ES-I3 (cell line): Measurements from ENCODE around the gene RBP4.

Experiments
- H3K36me3 ChIP-seq: 2 replicates; pipeline ENCODE4 v1.6.1; 2013; ENCODE audit warnings: mild to moderate bottlenecking, low read length, control low read depth, moderate library complexity; ENCODE audit not compliant: insufficient read depth
- H3K4me1 ChIP-seq: 2 replicates; pipeline ENCODE4 v1.6.1; 2013; ENCODE audit warnings: mild to moderate bottlenecking, control low read depth, low read length; ENCODE audit not compliant: insufficient read depth
- H3K9ac ChIP-seq: 2 replicates; pipeline ENCODE4 v1.6.1; 2013; ENCODE audit warnings: low read depth, mild to moderate bottlenecking, low read length, moderate library complexity
- H3K9me3 ChIP-seq: 2 replicates; pipeline ENCODE4 v1.6.1; 2013; ENCODE audit warnings: mild to moderate bottlenecking, low read length, moderate library complexity; ENCODE audit not compliant: control insufficient read depth, insufficient read depth

The RBP4 gene

GRCh38 chr10:93603023-93603422, 2.0 kb upstream of the RBP4 start:
- H3K9me3 ChIP-seq, result no peaks in the 10 kb centered on the region
- H3K36me3 ChIP-seq, result no peaks in the 10 kb centered on the region
- no peak overlapping the region for H3K9ac ChIP-seq
- H3K4me1 ChIP-seq, result no peaks in the 10 kb centered on the region

- no peaks in the 10 kb centered on the region for H3K4me1 ChIP-seq
- H3K9me3 ChIP-seq, result no peaks in the 10 kb centered on the region
- H3K9ac ChIP-seq, result peak overlapping the region; percentile 51; the same call in 1 of the 2 replicates
- no peaks in the 10 kb centered on the region for H3K36me3 ChIP-seq
These were observed 733 bp upstream of the RBP4 start for GRCh38 chr10:93601774-93602162.

DNA sequence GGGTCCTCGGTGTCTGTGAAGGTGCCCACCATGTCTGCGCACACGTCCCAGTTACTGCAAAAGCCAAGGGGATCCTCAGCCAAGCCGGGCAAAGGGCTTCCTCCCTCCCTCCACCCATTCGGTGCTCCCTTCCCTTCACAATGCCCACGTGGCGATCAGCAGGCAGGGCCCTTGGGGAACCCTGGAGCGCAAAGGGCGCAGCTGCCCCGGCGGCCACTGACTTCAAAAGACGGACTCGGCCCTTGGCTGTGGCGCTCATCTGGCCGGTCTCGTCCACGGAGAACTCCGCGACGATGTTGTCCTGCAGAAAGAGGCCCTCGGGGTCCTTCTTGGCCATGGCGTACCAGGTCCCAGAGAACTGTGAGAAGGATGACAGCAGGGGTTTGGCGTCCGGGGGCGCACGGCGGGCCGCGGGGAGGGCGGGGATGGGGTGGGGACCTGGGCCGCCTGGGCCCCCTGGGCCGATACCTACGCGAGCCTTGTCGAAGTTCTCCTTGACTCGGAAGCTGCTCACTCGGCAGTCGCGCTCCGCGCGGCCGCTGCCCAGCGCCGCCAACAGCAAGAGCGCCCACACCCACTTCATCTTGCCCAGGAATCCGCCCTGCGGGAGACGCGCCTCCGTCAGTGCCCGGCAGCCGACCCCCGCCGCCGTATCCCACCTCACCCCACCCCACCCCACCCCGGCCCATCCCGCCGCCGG, 439 bp downstream of the RBP4 start:
- Histone ChIP-seq H3K9me3 (no peaks in the 10 kb centered on the region), H3K9ac (peak overlapping the region; percentile 51; the same call in 1 of the 2 replicates), H3K4me1 (no peaks in the 10 kb centered on the region), H3K36me3 (no peaks in the 10 kb centered on the region)

DNA sequence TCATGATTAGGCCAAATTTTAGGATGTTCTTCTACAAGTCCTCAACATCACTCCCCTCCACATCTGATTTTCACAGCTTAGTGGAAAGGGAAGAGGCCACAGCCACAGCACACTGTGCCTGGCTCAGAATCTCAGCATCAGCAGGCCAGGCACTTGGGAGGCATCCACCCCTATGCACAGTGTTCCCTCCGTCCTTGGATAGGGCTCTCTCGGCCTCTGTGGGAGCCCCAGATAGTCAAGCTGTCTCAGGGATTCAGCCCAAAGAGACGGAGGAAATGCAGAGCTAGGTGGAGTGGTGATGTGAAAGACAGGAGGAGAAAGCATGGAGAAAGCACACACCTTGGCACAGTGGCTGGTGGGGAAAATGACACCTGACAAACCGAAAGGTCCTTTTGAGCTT, 1.3 kb downstream of the RBP4 start:
- Histone ChIP-seq H3K4me1 (no peaks in the 10 kb centered on the region), H3K36me3 (no peaks in the 10 kb centered on the region), H3K9ac (no peak overlapping the region), H3K9me3 (no peaks in the 10 kb centered on the region)

DNA sequence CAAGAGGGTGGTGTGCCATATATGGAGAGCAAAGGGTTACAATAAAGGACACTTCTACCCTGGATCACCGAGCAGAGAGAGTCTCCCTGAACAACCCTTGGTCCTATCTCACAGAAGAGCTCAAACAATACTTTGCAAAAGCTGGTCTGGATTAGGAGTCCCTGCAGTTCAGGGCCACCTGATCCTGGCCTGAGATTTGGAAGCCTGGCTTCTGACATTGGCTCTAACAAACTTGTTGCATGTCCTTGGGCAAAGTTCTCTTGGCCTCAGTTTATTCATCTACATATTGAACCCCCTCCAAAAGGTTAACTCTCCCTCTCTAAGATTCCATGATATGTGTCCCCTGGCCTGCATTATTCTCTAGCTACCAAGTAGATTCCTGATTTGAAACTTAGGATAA, 1.7 kb downstream of the RBP4 start:
- Histone ChIP-seq H3K36me3 (no peaks in the 10 kb centered on the region), H3K9ac (no peak overlapping the region), H3K9me3 (no peaks in the 10 kb centered on the region), H3K4me1 (no peaks in the 10 kb centered on the region)

DNA sequence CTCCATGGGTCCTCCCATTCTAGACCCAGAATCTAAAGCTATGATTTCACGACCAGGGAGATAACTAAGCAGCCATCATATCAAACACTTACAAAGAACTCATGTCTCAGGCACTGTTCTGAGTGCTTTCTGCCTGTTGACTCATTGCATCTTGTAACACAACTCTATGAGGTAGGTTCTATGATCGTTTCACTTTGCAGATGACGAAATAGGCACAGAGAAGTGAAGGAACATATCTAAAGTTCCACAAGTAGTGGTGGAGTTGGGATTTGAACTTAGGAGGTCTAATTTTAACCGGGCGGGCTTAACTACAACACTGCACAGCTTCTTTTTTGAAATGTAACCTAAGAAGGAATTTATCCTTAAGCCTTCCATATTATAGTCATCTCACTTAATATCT, 2.9 kb downstream of the RBP4 start:
- H3K36me3 ChIP-seq, result no peaks in the 10 kb centered on the region
- no peak overlapping the region for H3K9ac ChIP-seq
- no peaks in the 10 kb centered on the region for H3K4me1 ChIP-seq
- H3K9me3 ChIP-seq, result no peaks in the 10 kb centered on the region

GRCh38 chr10:93597075-93597599, 3.9 kb downstream of the RBP4 start:
- Histone ChIP-seq H3K9me3 (no peaks in the 10 kb centered on the region), H3K9ac (no peak overlapping the region), H3K36me3 (no peaks in the 10 kb centered on the region), H3K4me1 (no peaks in the 10 kb centered on the region)

GRCh38 chr10:93596539-93596938, 4.5 kb downstream of the RBP4 start:
- Histone ChIP-seq H3K9ac (no peak overlapping the region), H3K36me3 (no peaks in the 10 kb centered on the region), H3K4me1 (peaks cover 5% of the 10 kb centered on the region)

GRCh38 chr10:93595378-93596161, 5.5 kb downstream of the RBP4 start:
- no peak overlapping the region for H3K9ac ChIP-seq
- no peaks in the 10 kb centered on the region for H3K36me3 ChIP-seq
- no peaks in the 10 kb centered on the region for H3K9me3 ChIP-seq
- H3K4me1 ChIP-seq, result peaks cover 6% of the 10 kb centered on the region

More at GRCh38 chr10:93596539-93596938, 4.5 kb downstream of the RBP4 start:
- no peaks in the 10 kb centered on the region for H3K9me3 ChIP-seq

- no peaks in the 10 kb centered on the region for H3K9me3 ChIP-seq
- H3K9ac ChIP-seq, result no peak overlapping the region
- no peaks in the 10 kb centered on the region for H3K36me3 ChIP-seq
- peaks cover 6% of the 10 kb centered on the region for H3K4me1 ChIP-seq
These were observed 6.5 kb downstream of the RBP4 start for GRCh38 chr10:93594518-93594917.

- Histone ChIP-seq H3K9me3 (no peaks in the 10 kb centered on the region), H3K4me1 (peaks cover 6% of the 10 kb centered on the region), H3K36me3 (no peaks in the 10 kb centered on the region), H3K9ac (no peak overlapping the region)
These were observed 7.3 kb downstream of the RBP4 start for GRCh38 chr10:93593749-93594148.

DNA sequence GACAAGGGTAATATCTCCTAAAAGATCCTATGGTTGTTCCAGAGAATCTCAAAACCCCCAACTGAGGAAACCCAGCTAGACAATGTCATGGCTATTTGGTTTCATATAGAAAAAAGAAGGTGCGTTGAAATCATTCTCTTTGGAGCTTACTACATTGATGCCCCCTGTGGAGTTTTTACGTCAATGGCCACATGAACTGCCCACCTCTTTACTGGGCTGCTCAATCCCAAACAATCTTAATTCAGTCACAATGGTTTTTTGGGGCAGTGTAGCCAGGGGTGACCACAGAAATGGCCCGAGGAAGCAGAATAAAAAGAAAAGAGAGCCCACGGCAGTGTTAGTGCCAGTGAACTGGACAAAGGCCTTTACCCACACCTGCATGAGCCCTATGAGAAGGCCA, 7.8 kb downstream of the RBP4 start:
- Histone ChIP-seq H3K9me3 (no peaks in the 10 kb centered on the region), H3K36me3 (no peaks in the 10 kb centered on the region), H3K4me1 (peaks cover 6% of the 10 kb centered on the region), H3K9ac (no peak overlapping the region)

DNA sequence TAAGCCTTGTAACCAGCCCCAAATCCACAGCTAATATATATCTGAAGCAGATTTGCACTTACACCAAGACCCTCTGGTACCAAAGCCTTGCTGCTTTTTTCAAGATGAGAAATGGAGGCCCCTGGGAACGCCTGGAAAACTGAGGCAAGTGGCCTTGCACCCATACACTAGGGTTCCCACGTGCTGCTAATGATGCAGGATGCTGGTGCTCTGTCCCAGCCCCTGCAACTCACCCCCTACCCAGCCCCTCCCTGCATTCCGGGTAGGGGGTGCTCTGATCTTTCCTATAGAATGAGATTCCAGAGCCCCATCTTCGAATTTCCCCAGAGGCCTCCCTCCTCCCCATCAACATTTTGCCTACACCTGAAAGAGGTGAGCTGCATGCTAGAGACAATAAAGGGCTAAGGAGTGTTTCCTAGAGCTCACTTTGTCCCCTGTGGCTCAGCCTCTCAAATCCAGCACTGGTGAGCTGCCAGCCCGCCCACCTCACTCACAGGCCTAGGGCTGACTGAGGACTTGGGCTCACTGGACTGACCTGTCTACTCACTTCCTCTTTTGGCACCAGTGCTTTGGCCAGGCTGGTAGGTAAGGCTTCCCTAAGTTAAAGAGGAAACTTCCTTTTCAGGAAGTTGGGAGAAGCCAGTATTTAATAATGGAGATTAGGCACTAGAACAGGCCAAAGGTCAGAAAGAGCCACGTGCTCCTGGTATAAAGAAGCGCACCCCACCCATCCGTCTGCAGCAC, 9.8 kb downstream of the RBP4 start:
- Histone ChIP-seq H3K9me3 (no peaks in the 10 kb centered on the region), H3K36me3 (no peaks in the 10 kb centered on the region), H3K4me1 (peaks cover 6% of the 10 kb centered on the region), H3K9ac (no peak overlapping the region)

DNA sequence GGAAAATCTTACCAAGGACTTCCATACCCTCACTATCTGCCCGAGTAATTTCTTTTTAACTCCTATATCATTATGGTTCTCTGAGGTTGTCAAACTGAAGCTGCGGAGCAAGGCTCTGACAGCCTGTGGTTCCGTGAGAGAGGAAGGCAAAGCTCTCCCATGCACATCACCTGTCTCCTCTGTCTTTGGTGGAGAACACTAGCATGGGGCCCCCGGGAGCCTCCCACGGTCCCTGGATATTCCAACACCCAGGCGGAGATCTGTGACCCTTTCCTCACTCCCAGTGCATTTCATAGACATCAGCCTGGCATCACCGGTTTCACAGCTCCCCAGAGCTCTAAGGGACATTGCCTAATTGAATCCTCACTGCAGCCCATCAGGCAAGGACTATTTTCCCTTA, 10.4 kb downstream of the RBP4 start:
- Histone ChIP-seq H3K9me3 (no peaks in the 10 kb centered on the region), H3K4me1 (peaks cover 6% of the 10 kb centered on the region), H3K36me3 (no peaks in the 10 kb centered on the region), H3K9ac (no peak overlapping the region)
